HG02938 (cell line): ENCODE measurements around the gene ANKZF1.
"Not testable (repeated sequence)": the region's sequence is repeated elsewhere in the genome, so short reads cannot be mapped to it uniquely, and the experiment has no call there.

Experiments
- ATAC-seq: cut with Tn5 transposase; IDR thresholded peaks from one replicate; pipeline ENCODE4 v1.9.1; 2021; ENCODE audit warnings: mild to moderate bottlenecking, moderate library complexity; ENCODE audit not compliant: unreplicated experiment

ANKZF1 gene

GRCh38 chr2:219252900-219253752 lies 23.5 kb downstream of the ANKZF1 start, which contains the start of gene TUBA4B:
TSS of gene TUBA4B (plus strand) at chr2:219253243. CDS start at chr2:219253408, 165 bp downstream.
- peak; percentile 12 for ATAC-seq

GRCh38 chr2:219253753-219254589 lies 24.4 kb downstream of the ANKZF1 start, which contains the start of gene TUBA4A:
TSS of gene TUBA4A (minus strand) at chr2:219253918. CDS start at chr2:219253858, 60 bp downstream.
- peak; percentile 46 for ATAC-seq

GRCh38 chr2:219254590-219255201 lies 25.1 kb downstream of the ANKZF1 start:
- ATAC-seq, result peak; percentile 33

- not testable (repeated sequence) for ATAC-seq
Measured at GRCh38 chr2:219258942-219259341, 29.3 kb downstream of the ANKZF1 start.

GRCh38 chr2:219261024-219261855 lies 31.6 kb downstream of the ANKZF1 start:
- ATAC-seq, result no peak

GRCh38 chr2:219266232-219266631 lies 36.6 kb downstream of the ANKZF1 start:
- ATAC-seq, result no peak

GRCh38 chr2:219266886-219267285 lies 37.3 kb downstream of the ANKZF1 start:
- ATAC-seq, result no peak

GRCh38 chr2:219268294-219268693 lies 38.7 kb downstream of the ANKZF1 start:
- ATAC-seq, result no peak

GRCh38 chr2:219269362-219270054 lies 39.9 kb downstream of the ANKZF1 start:
- ATAC-seq, result no peak

- no peak for ATAC-seq
Measured at GRCh38 chr2:219270055-219270372, 40.4 kb downstream of the ANKZF1 start.

- no peak for ATAC-seq
Measured at GRCh38 chr2:219271021-219271420, 41.4 kb downstream of the ANKZF1 start.

- ATAC-seq, result no peak
Measured at GRCh38 chr2:219272356-219272755, 42.8 kb downstream of the ANKZF1 start.

GRCh38 chr2:219272995-219273394 lies 43.4 kb downstream of the ANKZF1 start:
- ATAC-seq, result no peak

GRCh38 chr2:219273937-219274336 lies 44.3 kb downstream of the ANKZF1 start:
- ATAC-seq, result no peak

- ATAC-seq, result no peak
Measured at GRCh38 chr2:219274361-219274921, 44.8 kb downstream of the ANKZF1 start.

- ATAC-seq, result no peak
Measured at GRCh38 chr2:219277703-219278654, 48.4 kb downstream of the ANKZF1 start.

- no peak for ATAC-seq
Measured at GRCh38 chr2:219278655-219279150, 49.1 kb downstream of the ANKZF1 start.
